ENCODE results near the gene GOLGA6L1. TPM values are rescaled to one million over a fixed set of nuclear protein-coding genes. Genes with fewer than 3 reads are reported as not detected.
"Not testable (repeated sequence)": the region's sequence is repeated elsewhere in the genome, so short reads cannot be mapped to it uniquely, and the experiment has no call there.

Gene GOLGA6L1
- total RNA-seq: not detected

GRCh38 chr15:23136722-23137121 is at the start of gene GOLGA6L1:
Gene GOLGA6L1 (minus strand): TSS chr15:23136822. CDS start chr15:23136731, 91 bp downstream.
- DNase-seq: not testable (repeated sequence)

- not testable (repeated sequence) for DNase-seq
Observed at GRCh38 chr15:23181201-23181600, 44.6 kb upstream of the GOLGA6L1 start.

GRCh38 chr15:23180547-23180927 is 43.9 kb upstream of the GOLGA6L1 start:
- DNase-seq: not testable (repeated sequence)

GRCh38 chr15:23179768-23180546 is 43.3 kb upstream of the GOLGA6L1 start:
- DNase-seq: not testable (repeated sequence)

- not testable (repeated sequence) for DNase-seq
Observed at GRCh38 chr15:23176683-23177082, 40.1 kb upstream of the GOLGA6L1 start.

- not testable (repeated sequence) for DNase-seq
Observed at GRCh38 chr15:23175606-23176005, 39.0 kb upstream of the GOLGA6L1 start.

GRCh38 chr15:23174609-23175140 is 38.1 kb upstream of the GOLGA6L1 start:
- not testable (repeated sequence) for DNase-seq

GRCh38 chr15:23132787-23133186 is 3.8 kb downstream of the GOLGA6L1 start:
- not testable (repeated sequence) for DNase-seq

- no peak for DNase-seq
Observed at GRCh38 chr15:23118208-23118607, 18.4 kb downstream of the GOLGA6L1 start.

- DNase-seq: no peak
Observed at GRCh38 chr15:23095796-23096195, 40.8 kb downstream of the GOLGA6L1 start.

- DNase-seq: no peak
Observed at GRCh38 chr15:23083115-23083514, 53.5 kb downstream of the GOLGA6L1 start.

- not testable (repeated sequence) for DNase-seq
Observed at GRCh38 chr15:23081996-23082737, 54.5 kb downstream of the GOLGA6L1 start.

- DNase-seq: no peak
Observed at GRCh38 chr15:23081271-23081670, 55.4 kb downstream of the GOLGA6L1 start.

GRCh38 chr15:23079766-23080165 is 56.9 kb downstream of the GOLGA6L1 start:
- DNase-seq: no peak

Small RNA genes lying within 50 kb of the gene (small RNA-seq; reads per million reads assigned to genes)
- gene RN7SL106P: not detected

Other genes with a start within 250 kb of the GOLGA6L1 start
- gene CYFIP1, start 156.5 kb downstream of the GOLGA6L1 start, total RNA-seq: 83.3 TPM
- gene TUBGCP5, start 97.3 kb downstream of the GOLGA6L1 start, total RNA-seq: 23.6 TPM
- not detected for gene GOLGA6L26, start 197.4 kb upstream of the GOLGA6L1 start, total RNA-seq
- not detected for gene GOLGA8S, start 217.9 kb upstream of the GOLGA6L1 start, total RNA-seq

Data from occipital lobe (tissue), 3 donors.